Endothelial cell of umbilical vein (primary cell): Measurements from ENCODE around the gene PRR14.

Source experiments
- EZH2 ChIP-seq: IDR thresholded peaks from 2 replicates; pipeline ENCODE4 v1.6.1; 2012; ENCODE audit warnings: borderline replicate concordance, low read depth, mild to moderate bottlenecking, moderate library complexity, low read length, inconsistent platforms; ENCODE audit not compliant: severe bottlenecking
- FOS ChIP-seq: IDR thresholded peaks from 2 replicates; pipeline ENCODE4 v1.6.1; 2011; ENCODE audit warnings: mild to moderate bottlenecking, low read length, moderate library complexity, borderline replicate concordance; ENCODE audit not compliant: insufficient read depth
- GATA2 ChIP-seq: IDR thresholded peaks from 2 replicates; pipeline ENCODE4 v1.7.0; 2011; ENCODE audit warnings: low read depth, mild to moderate bottlenecking, moderate library complexity, mixed read lengths, low read length; ENCODE audit not compliant: insufficient read length, insufficient read depth
- JUN ChIP-seq: IDR thresholded peaks from 2 replicates; pipeline ENCODE4 v1.6.1; 2011; ENCODE audit warnings: borderline replicate concordance, low read depth; ENCODE audit not compliant: insufficient read length, insufficient read depth
- MYC ChIP-seq: IDR thresholded peaks from one replicate; pipeline ENCODE4 v1.6.1; 2011; ENCODE audit warnings: mild to moderate bottlenecking, low read depth, low read length
- POLR2A ChIP-seq: IDR thresholded peaks from 2 replicates; pipeline ENCODE4 v1.6.1; 2012; ENCODE audit warnings: low read depth, mild to moderate bottlenecking, control low read depth, low read length
- POLR2AphosphoS5 ChIP-seq: IDR thresholded peaks from 2 replicates; pipeline ENCODE4 v1.6.1; 2012; ENCODE audit warnings: low read depth, mild to moderate bottlenecking, control low read depth, low read length, moderate library complexity; ENCODE audit not compliant: insufficient read depth
- TF ChIP-seq, protein P1 (sequence below), 2 donors: IDR thresholded peaks; 1 replicate in 1 of 2; 2 replicates in 1 of 2; pipeline ENCODE4 v1.5.1; 2011; ENCODE audit warnings: low read length in 2 of 2, mild to moderate bottlenecking in 2 of 2, moderate library complexity in 2 of 2, control low read depth in 1 of 2, inconsistent platforms in 1 of 2, low read depth in 1 of 2; ENCODE audit not compliant: insufficient read depth in 1 of 2; ENCODE audit errors: extremely low read depth in 1 of 2
- TF ChIP-seq, protein P2 (sequence below): IDR thresholded peaks from 2 replicates; pipeline ENCODE4 v1.6.1; 2011; ENCODE audit not compliant: insufficient read depth, insufficient read length

DNA sequence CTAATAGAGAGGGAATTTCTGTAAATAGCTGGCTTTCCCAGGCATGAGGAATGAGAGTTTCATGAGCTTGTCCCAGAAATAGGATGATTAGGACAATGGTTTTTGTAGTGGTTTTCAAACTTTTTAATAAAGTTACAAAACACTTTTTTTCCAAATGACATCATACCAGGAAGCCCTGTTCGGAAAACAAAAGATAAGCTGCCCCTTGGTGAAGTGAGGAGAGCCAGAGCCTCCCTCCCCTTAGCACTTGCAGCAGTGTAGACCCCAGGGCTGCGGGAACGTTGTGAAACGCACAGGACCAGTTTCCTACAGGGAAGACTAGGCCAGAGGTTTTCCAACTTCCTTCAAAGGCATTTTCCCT lies 15.1 kb downstream of the PRR14 start:
- TF ChIP-seq, protein P1, sequence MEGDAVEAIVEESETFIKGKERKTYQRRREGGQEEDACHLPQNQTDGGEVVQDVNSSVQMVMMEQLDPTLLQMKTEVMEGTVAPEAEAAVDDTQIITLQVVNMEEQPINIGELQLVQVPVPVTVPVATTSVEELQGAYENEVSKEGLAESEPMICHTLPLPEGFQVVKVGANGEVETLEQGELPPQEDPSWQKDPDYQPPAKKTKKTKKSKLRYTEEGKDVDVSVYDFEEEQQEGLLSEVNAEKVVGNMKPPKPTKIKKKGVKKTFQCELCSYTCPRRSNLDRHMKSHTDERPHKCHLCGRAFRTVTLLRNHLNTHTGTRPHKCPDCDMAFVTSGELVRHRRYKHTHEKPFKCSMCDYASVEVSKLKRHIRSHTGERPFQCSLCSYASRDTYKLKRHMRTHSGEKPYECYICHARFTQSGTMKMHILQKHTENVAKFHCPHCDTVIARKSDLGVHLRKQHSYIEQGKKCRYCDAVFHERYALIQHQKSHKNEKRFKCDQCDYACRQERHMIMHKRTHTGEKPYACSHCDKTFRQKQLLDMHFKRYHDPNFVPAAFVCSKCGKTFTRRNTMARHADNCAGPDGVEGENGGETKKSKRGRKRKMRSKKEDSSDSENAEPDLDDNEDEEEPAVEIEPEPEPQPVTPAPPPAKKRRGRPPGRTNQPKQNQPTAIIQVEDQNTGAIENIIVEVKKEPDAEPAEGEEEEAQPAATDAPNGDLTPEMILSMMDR (IDR thresholded peaks at IDR 0.05; ENCODE audit: extremely low read depth in 1 of 2, insufficient read depth in 1 of 2, low read depth in 1 of 2, low read length in 2 of 2): no peak
- no peak for TF ChIP-seq JUN
- TF ChIP-seq EZH2: no peak
- no peak for TF ChIP-seq POLR2A
- TF ChIP-seq GATA2: no peak
- TF ChIP-seq POLR2AphosphoS5: no peak
- TF ChIP-seq FOS: no peak
- TF ChIP-seq, protein P2, sequence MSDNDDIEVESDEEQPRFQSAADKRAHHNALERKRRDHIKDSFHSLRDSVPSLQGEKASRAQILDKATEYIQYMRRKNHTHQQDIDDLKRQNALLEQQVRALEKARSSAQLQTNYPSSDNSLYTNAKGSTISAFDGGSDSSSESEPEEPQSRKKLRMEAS: no peak
- TF ChIP-seq MYC: no peak
